IMR-90 (cell line): ENCODE measurements around the gene GPR157. TPM values are rescaled to one million over a fixed set of nuclear protein-coding genes. Genes with fewer than 3 reads are reported as not detected.

Experiments
- ATAC-seq: fragments of 200-7000 bp; cut with Tn5 transposase; 2 replicates; pipeline ENCODE4 v1.9.1; 2020; ENCODE audit warnings: low read depth, mild to moderate bottlenecking, moderate library complexity
- BruUV-seq: library from RNA; stranded (reverse); fragments of 400-500 nt; replicated peaks from 2 replicates; lab custom pipeline; 2021; lab: Mats Ljungman, UMichigan
- CTCF ChIA-PET: fragments of 300-600 bp; formaldehyde crosslinking; extraction: SDS; loops from one replicate; lab custom pipeline; 2021; ENCODE audit warnings: antibody characterized with exemption; lab: Yijun Ruan, JAX
- POLR2A ChIA-PET: fragments of 300-600 bp; sonication (Branson Sonifier 250); formaldehyde crosslinking; loops from one replicate; lab custom pipeline; 2022; ENCODE audit warnings: antibody characterized with exemption; ENCODE audit not compliant: unreplicated experiment; lab: Charles Lee
- DNase-seq: peaks from one replicate; pipeline ENCODE4 v3.0.0; 2013
- H2AFZ ChIP-seq: replicated peaks from 2 replicates; pipeline ENCODE3; 2013; ENCODE audit warnings: low read length, mild to moderate bottlenecking; ENCODE audit not compliant: poor library complexity
- H2AK5ac ChIP-seq: 2 replicates; pipeline ENCODE4 v1.6.1; 2013; ENCODE audit warnings: low read depth, low read length, inconsistent platforms
- H2AK9ac ChIP-seq: replicated peaks from 2 replicates; pipeline ENCODE3; 2013; ENCODE audit warnings: mild to moderate bottlenecking, low read depth, low read length, moderate library complexity; ENCODE audit not compliant: poor library complexity
- H2BK120ac ChIP-seq: 2 replicates; pipeline ENCODE4 v1.6.1; 2013; ENCODE audit warnings: low read depth, low read length, inconsistent platforms
- H2BK15ac ChIP-seq: 3 replicates; pipeline ENCODE4 v1.6.1; 2013; ENCODE audit warnings: low read depth, low read length, inconsistent platforms
- H2BK20ac ChIP-seq: 2 replicates; pipeline ENCODE4 v1.6.1; 2013; ENCODE audit warnings: low read depth, mild to moderate bottlenecking, inconsistent platforms, low read length, moderate library complexity
- H2BK5ac ChIP-seq: 2 replicates; pipeline ENCODE4 v1.6.1; 2013; ENCODE audit warnings: mild to moderate bottlenecking, low read depth, low read length, inconsistent platforms; ENCODE audit not compliant: poor library complexity, severe bottlenecking
- H3K14ac ChIP-seq: replicated peaks from 2 replicates; pipeline ENCODE4 v1.6.1; 2013; ENCODE audit warnings: low read depth, low read length, inconsistent platforms
- H3K18ac ChIP-seq: 2 replicates; pipeline ENCODE4 v1.6.1; 2013; ENCODE audit warnings: low read depth, low read length, control low read depth
- H3K23ac ChIP-seq: 2 replicates; pipeline ENCODE4 v1.6.1; 2013; ENCODE audit warnings: low read depth, low read length, inconsistent platforms
- H3K27ac ChIP-seq: 2 replicates; pipeline ENCODE4 v1.5.1; 2013; ENCODE audit warnings: mild to moderate bottlenecking, control low read depth, low read length; ENCODE audit not compliant: insufficient read depth
- H3K27me3 ChIP-seq: 2 replicates; pipeline ENCODE4 v1.6.1; 2013; ENCODE audit warnings: low read length; ENCODE audit not compliant: control insufficient read depth, insufficient read depth
- H3K36me3 ChIP-seq: 2 replicates; pipeline ENCODE4 v1.6.1; 2013; ENCODE audit warnings: low read length, mixed read lengths; ENCODE audit not compliant: control insufficient read depth, insufficient read depth
- H3K4ac ChIP-seq: 2 replicates; pipeline ENCODE4 v1.6.1; 2013; ENCODE audit warnings: low read depth, low read length, inconsistent platforms
- H3K4me1 ChIP-seq: 2 replicates; pipeline ENCODE4 v1.6.1; 2013; ENCODE audit warnings: low read length, mixed read lengths; ENCODE audit not compliant: control insufficient read depth, insufficient read depth
- H3K4me2 ChIP-seq: 2 replicates; pipeline ENCODE4 v1.6.1; 2013; ENCODE audit warnings: low read depth, mild to moderate bottlenecking, control low read depth, low read length, moderate library complexity
- H3K4me3 ChIP-seq: 2 replicates; pipeline ENCODE4 v1.5.1; 2013; ENCODE audit warnings: low read depth, mild to moderate bottlenecking, control low read depth, low read length, moderate library complexity; ENCODE audit not compliant: insufficient read depth
- H3K56ac ChIP-seq: 2 replicates; pipeline ENCODE4 v1.6.1; 2013; ENCODE audit warnings: low read length, inconsistent platforms; ENCODE audit not compliant: insufficient read depth; ENCODE audit errors: extremely low read depth
- H3K79me1 ChIP-seq, 2 experiments: 2 replicates each; pipeline ENCODE4 v1.6.1; 2013; ENCODE audit warnings: low read length in 2 of 2, inconsistent platforms in 1 of 2, low read depth in 1 of 2
- H3K9ac ChIP-seq: 2 replicates; pipeline ENCODE4 v1.6.1; 2013; ENCODE audit warnings: low read depth, low read length, control low read depth
- H3K9me1 ChIP-seq: 2 replicates; pipeline ENCODE4 v1.6.1; 2013; ENCODE audit warnings: low read length, inconsistent platforms; ENCODE audit not compliant: insufficient read depth
- H3K9me3 ChIP-seq: 2 replicates; pipeline ENCODE4 v1.6.1; 2013; ENCODE audit warnings: low read length; ENCODE audit not compliant: control insufficient read depth, insufficient read depth
- H4K20me1 ChIP-seq: 2 replicates; pipeline ENCODE4 v1.6.1; 2013; ENCODE audit warnings: low read length, inconsistent platforms; ENCODE audit not compliant: insufficient read depth
- H4K5ac ChIP-seq: 2 replicates; pipeline ENCODE4 v1.6.1; 2013; ENCODE audit warnings: mild to moderate bottlenecking, low read depth, low read length, control low read depth
- H4K8ac ChIP-seq, 2 experiments: 2 replicates each; pipeline ENCODE4 v1.6.1; 2013; ENCODE audit warnings: low read depth in 2 of 2, low read length in 2 of 2, control low read depth in 1 of 2, inconsistent platforms in 1 of 2
- H4K91ac ChIP-seq: 2 replicates; pipeline ENCODE4 v1.6.1; 2013; ENCODE audit warnings: low read depth, low read length, inconsistent platforms; ENCODE audit not compliant: insufficient read depth
- MAZ ChIP-seq: IDR thresholded peaks from 2 replicates; pipeline ENCODE4 v1.6.1; 2012; ENCODE audit warnings: low read depth, mild to moderate bottlenecking, low read length, improper control_type of control experiment, moderate library complexity, borderline replicate concordance
- RAD21 ChIP-seq: IDR thresholded peaks from 2 replicates; pipeline ENCODE4 v1.6.1; 2012; ENCODE audit warnings: low read length, improper control_type of control experiment
- WGBS, 2 experiments: methylation state at CpG; one replicate each; pipeline versions ENCODE4 v1.1.5 to v1.1.7; 2013; ENCODE audit warnings: missing lambda C conversion rate in 2 of 2; ENCODE audit not compliant: insufficient read length in 1 of 2; ENCODE audit errors: extremely low coverage in 2 of 2; 5-methylcytosine and 5-hydroxymethylcytosine counted together
- dilution Hi-C: fragments of 300-500 bp; cut with HindIII; formaldehyde crosslinking; loops from one replicate; pipeline ENCODE4 v1.14.3; 2018; ENCODE audit warnings: low sequenced_read_pairs; ENCODE audit not compliant: unreplicated experiment
- in situ Hi-C: fragments of 300-500 bp; cut with MboI; formaldehyde crosslinking; loops from 3 replicates; pipeline ENCODE4 v1.14.3; 2019; ENCODE audit warnings: low sequenced_read_pairs, inconsistent platforms, mixed read lengths
- intact Hi-C: fragments of 100-400 bp; cut with micrococcal nuclease; formaldehyde crosslinking; loops from 2 replicates; pipeline ENCODE4 v1.10.0; 2022
- polyA plus RNA-seq, 3 experiments: library from polyadenylated mRNA; depleted of rRNA; stranded (reverse); fragments of >200 nt; gene quantifications; 2 replicates each; pipeline ENCODE4 v1.2.3, GENCODE V29; 2012; ENCODE audit warnings: low replicate concordance in 1 of 3
- total RNA-seq: library from RNA; depleted of rRNA; stranded (reverse); fragments of >200 nt; gene quantifications from 2 replicates; pipeline ENCODE4 v1.2.3, GENCODE V29; 2012

GPR157 gene
- total and polyA plus RNA-seq, 2 of the 4 experiments (the other 2 are of a cell fraction), result 1.8 to 2.7 TPM

GRCh38 chr1:9079988-9080704 is 48.8 kb downstream of the GPR157 start:
- Histone ChIP-seq H2BK15ac (no peak overlapping the region), H3K56ac (no peak overlapping the region), H3K4ac (no peak overlapping the region), H3K14ac (no peak overlapping the region), H3K4me1 (peaks cover 9% of the 10 kb centered on the region), H2AFZ (no peak overlapping the region), H3K27ac (no peak overlapping the region), H3K36me3 (no peaks in the 10 kb centered on the region), H2AK5ac (no peak overlapping the region), H3K9ac (no peak overlapping the region), H3K23ac (no peak overlapping the region), H4K20me1 (no peaks in the 10 kb centered on the region), H3K4me3 (no peak overlapping the region), H4K8ac (no peak overlapping the region), H4K91ac (no peak overlapping the region), H3K9me3 (no peaks in the 10 kb centered on the region), H3K27me3 (peaks cover 8% of the 10 kb centered on the region; the same call in 1 of the 2 replicates), H3K18ac (no peak overlapping the region), H4K5ac (no peak overlapping the region), H2AK9ac (no peak overlapping the region), H3K4me2 (no peak overlapping the region), H3K79me1 (no peaks in the 10 kb centered on the region), H2BK5ac (no peak overlapping the region), H2BK20ac (no peak overlapping the region), H2BK120ac (no peak overlapping the region), H3K9me1 (no peaks in the 10 kb centered on the region)
- BruUV-seq, result no TSS peak
- CTCF ChIA-PET, result interaction anchor here (1.0 to 1.2 kb wide), 2 partner anchors 70 to 75 kb away, joined by 3 to 4 read pairs; no protein-coding TSS in a partner anchor
- POLR2A ChIA-PET, result no interaction called here
- in situ Hi-C loops (no loop called here), intact Hi-C loops (no loop called here), dilution Hi-C loops (no loop called here)
- WGBS, 2 experiments, result no CpG with 5 or more reads among the region's 12 CpGs
- ATAC-seq (no peak), DNase-seq (no peak)
- TF ChIP-seq MAZ, result no peak
- TF ChIP-seq RAD21, result no peak
